8988T (cell line): ENCODE data around the gene NDST3.
"Not testable (repeated sequence)": the region's sequence is repeated elsewhere in the genome, so short reads cannot be mapped to it uniquely, and the experiment has no call there.

Source experiments
- DNase-seq: peaks from one replicate; pipeline ENCODE4 v3.0.0; 2011

The NDST3 gene

DNA sequence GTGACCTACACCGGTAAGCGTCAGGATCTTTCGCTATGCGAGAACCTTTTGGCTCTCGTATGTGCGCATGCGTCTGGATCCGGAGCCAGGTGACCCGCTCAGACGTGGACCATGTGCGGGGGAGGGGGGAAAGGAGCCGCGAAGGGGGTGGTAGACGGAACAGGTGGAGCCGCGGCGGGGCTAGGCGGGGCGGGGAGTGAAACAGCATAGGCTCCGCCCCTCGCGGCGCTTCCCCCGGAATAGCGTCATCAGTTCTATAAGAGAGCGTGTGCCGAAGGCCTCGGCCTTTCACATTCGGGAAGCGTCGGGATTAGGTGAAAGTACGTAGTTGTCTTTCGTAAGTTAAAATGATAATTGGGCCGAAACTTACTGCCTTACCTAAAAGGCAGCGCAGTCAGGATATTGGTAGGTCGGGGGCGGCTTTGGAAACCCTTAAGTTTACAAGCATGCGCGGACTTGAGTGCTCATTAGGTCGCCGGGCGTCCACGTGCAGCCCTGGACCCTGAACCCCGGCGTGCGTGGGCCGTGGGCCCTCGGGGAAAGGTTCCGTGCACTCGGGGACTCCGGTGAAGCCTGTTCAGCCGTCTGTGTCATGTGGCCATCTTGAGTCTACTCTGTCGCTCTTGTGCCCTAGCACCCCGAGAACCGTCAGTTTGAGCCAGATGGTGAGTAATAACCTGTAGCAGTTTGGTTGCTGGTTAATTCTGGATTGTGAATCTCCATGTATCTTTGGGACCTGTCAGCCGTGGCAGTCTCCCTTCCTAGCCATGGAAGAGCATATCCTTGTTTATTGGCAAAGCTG, 244.4 kb downstream of the NDST3 start:
- peak; percentile 69 for DNase-seq

- DNase-seq = no peak
Observed at GRCh38 chr4:118279328-118279727, 245.0 kb downstream of the NDST3 start.

DNA sequence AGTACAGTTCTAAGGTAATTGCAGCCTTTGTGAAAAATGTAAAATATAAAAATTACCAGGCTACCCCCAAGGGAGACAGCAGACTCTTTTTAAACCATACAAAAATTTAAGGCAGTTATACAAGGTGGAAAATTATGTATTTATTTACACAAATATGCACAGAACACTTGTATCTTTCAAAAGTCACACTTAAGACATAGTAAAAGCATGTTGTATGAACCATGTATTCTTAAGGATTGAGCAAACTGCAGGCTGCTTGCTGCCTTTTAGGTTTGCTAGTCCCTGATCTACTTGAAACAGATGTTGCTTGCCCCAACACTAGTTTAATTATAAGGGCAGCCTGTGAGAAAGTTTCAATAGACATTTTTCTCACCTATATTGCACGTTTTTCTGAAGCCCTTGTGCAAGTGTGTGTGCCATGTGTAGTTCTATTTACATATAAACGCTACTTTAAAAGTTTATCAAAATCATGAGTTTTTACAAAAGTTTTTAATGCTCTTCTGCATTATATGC, 245.7 kb downstream of the NDST3 start:
- no peak for DNase-seq

DNA sequence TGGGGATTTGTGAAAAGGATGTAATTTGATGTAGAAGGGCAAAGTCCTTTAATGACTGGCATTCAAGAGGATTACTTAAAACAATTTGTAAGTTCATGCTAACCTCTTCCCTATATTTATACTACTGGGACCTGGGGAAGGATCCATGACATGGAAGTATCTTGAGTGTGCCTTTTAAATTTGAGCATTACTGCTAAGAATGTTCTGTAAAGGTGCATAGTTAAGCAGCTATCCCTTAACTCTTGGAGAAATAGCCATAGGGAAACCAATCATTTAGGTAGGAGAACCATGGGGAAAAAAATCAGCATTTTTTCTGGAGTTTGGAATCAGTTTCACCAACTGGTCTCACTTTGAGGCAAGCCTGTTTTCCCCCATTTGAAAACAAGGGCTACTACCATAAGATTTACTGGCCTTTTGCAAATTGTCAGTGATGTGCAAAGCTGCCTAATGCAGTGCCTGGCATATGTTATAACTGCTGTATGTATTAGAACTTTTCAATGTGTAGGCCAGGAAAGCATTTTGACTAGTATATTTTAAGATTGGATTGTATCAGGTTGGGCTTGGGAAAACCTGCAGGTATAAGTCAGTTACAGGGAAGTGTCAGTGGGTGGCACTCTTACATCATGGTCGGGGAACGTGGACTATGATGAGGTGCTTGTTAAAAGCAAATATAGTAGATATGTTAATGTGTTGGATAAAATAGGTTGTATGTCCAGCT, 246.4 kb downstream of the NDST3 start:
- no peak for DNase-seq

GRCh38 chr4:118281611-118282442, 247.5 kb downstream of the NDST3 start:
- DNase-seq = no peak

DNA sequence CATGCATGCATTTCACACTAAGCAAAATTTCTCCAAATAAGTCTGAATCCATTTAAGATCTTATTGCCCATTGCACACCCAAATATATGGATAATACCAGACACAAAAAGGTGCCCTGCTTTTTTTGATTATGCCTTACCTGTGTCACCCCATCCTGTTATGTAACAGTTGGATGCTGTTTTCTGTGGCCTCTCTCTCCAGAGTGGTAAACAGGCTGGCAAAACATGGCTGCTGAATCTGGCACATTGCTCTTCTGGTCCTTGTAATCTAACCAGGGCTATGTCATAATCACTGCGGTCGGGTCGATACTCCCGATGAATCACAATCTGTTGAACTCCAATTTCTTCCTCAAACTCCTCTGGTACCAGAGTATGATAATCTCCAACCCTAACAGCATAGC, 248.4 kb downstream of the NDST3 start:
- no peak for DNase-seq

DNA sequence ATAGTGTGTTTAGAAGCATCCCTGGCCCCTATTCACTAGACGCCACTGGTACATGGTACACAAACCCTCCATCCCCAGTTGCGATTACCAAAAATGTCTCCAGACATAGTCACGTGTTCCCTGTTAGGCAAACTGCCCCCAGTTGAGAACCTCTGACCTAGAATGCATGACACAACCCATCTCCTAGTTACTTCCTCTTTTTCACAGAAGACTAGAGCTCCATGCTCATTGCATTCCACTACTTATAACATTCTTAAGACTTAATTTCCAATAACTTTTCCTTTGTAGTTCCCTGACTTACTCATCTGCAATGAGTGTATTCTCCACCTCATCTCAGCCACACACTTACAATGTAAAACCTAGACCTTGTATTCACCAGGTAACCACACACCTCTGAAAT, 249.9 kb downstream of the NDST3 start:
- no peak for DNase-seq

- DNase-seq = no peak
Observed at GRCh38 chr4:118285931-118286330, 251.6 kb downstream of the NDST3 start.

GRCh38 chr4:118286685-118287084, 252.4 kb downstream of the NDST3 start:
- no peak for DNase-seq

- no peak for DNase-seq
Observed at GRCh38 chr4:118287711-118288451, 253.6 kb downstream of the NDST3 start.

DNA sequence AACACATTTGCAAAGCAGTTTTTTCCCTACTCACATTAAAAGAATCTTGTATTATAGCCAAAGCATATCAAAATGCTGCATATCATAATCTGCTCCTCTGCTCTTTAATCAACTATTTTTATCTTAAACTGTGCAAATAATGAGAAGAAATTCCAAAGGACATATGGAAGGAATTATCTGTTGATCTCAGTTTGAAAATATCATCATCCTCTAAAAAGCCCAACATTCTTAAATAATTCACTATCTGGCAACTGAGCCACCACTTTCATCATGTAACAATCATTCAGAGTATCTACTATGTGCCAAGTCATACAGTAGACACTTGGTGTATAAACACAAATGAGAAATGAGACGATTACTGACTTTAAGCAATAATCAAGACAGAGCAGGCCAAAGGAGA, 255.5 kb downstream of the NDST3 start:
- DNase-seq = no peak

GRCh38 chr4:118290951-118291350, 256.7 kb downstream of the NDST3 start:
- no peak for DNase-seq

DNA sequence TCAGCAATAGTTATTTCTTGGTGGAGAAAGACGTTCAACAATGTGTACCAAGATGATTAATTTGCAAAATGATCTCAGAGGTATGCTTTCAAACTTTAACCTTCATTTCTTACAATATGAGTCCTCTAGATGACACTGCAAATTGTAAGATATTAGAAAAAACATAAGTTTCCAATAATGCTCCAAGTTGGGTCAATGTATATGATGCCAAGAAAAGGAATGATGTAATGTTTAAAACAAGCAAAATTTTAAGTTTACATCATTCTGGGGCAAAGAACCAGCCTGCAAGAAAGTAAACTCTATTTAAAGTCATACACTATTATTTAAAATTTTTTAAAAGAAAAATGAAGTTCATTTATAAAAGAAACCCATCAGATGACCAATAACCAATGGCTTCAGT, 262.4 kb downstream of the NDST3 start:
- no peak for DNase-seq

GRCh38 chr4:118299619-118300018, 265.3 kb downstream of the NDST3 start:
- not testable (repeated sequence) for DNase-seq

DNA sequence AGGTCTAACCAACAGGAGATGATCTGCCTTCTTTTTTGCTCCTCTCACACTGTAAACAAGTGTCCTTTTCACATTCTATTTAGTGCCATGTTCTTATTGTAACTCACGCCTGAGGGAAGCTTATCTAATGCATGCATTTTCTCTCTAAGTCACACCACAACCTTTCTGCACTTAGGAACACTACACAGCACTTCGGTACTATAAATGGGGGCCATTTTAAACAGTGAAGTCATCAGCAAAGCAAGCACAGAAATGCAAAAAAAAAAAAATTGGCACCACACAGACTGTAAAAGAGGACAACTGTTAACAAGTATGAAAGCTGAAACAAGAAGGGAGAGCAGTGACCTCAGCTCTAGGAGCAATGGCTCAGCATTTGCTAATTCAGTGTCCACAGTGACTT, 273.4 kb downstream of the NDST3 start:
- DNase-seq = no peak
